ENCODE measurements around the gene FMNL2. TPM values are rescaled to one million over a fixed set of nuclear protein-coding genes. Genes with fewer than 3 reads are reported as not detected.

Gene FMNL2
- total RNA-seq, 1 experiment from 2014 or later = 33.6 TPM

DNA sequence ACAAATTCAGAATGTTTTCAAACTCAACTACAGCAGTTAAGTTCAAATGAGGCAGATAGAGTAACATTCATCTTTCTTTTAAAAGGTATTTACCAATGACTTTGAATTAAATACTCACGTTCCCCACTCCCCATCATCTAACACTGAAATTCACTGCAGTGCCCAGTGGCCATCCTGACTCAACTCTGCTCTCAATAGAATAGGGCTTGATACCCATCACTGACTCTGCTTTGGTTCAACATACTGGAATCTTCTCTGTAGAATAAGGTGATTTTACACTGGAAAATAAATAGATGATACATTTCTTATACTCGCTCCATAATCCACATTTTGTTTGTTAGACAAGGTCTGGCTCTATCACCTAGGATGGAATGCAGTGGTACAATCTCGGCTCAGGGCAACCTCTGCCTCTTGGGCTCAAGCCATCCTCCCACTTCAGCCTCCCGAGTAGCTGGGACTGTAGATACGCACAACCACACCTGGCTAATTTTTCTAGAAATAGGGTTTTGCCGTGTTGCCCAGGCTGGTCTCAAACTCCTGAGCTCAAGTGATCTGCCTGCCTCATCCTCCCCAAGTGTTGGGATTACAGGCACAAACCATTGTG, 315.9 kb downstream of the FMNL2 start:
- H3K36me3 ChIP-seq (ENCODE audit: control insufficient read depth, insufficient read depth, low read length) = peaks cover 41% of the 10 kb centered on the region
- POLR2A ChIA-PET = no interaction called here
- no TSS peak for BruUV-seq (replicated peaks)

DNA sequence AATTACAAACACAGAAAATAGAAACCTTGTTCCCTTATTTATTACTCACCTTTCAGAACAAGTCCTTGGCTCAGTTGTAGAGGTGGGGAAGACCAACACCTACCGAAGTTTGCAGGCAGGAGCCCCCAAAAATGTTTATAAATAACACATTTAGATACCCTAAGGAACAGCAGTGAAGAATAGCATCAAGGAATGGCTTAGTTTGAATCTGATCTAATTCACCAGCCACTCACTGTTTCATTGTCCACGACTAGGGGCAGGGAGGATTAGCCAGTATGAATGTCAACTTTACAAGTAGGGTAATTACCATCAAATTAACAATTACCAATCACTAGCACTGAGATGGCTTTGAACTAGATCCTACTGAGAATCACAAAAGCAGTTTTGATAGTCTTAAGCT, 316.9 kb downstream of the FMNL2 start:
- CTCF ChIA-PET = no interaction called here
- intact Hi-C loops (cut with micrococcal nuclease; ENCODE audit: unreplicated experiment) = no loop called here

More for the DNA sequence above, 315.9 kb downstream of the FMNL2 start:
- intact Hi-C loops (cut with micrococcal nuclease; ENCODE audit: unreplicated experiment) = no loop called here
- Histone ChIP-seq H3K9me3 (ENCODE audit: control insufficient read depth, insufficient read depth, low read depth, low read length) (no peaks in the 10 kb centered on the region), H3K27ac (ENCODE audit: low read length) (no peak overlapping the region), H3K4me1 (ENCODE audit: control insufficient read depth, insufficient read depth, low read length) (peaks cover 20% of the 10 kb centered on the region), H3K4me3 (ENCODE audit: low read depth in 2 of 2, low read length in 2 of 2) (no peak overlapping the region), H3K27me3 (ENCODE audit: control insufficient read depth, insufficient read depth, low read length) (no peaks in the 10 kb centered on the region)
- CTCF ChIA-PET = no interaction called here
- no peak for ATAC-seq
- no peak for DNase-seq (ENCODE audit: low read depth, low spot score)
- in situ Hi-C loops (cut with HindIII; ENCODE audit: low pct_unique_long_range_greater_than_20kb, low sequenced_read_pairs) = no loop called here
- TF ChIP-seq SIN3A (IDR thresholded peaks at IDR 0.05; ENCODE audit: borderline replicate concordance, insufficient read depth, low read depth, low read length) (no peak), POLR2AphosphoS5 (IDR thresholded peaks at IDR 0.05; ENCODE audit: low read depth, low read length) (no peak), TCF7L2 (IDR thresholded peaks at IDR 0.05; ENCODE audit: low read depth, low read length) (no peak)
- TF ChIP-seq, protein P1, sequence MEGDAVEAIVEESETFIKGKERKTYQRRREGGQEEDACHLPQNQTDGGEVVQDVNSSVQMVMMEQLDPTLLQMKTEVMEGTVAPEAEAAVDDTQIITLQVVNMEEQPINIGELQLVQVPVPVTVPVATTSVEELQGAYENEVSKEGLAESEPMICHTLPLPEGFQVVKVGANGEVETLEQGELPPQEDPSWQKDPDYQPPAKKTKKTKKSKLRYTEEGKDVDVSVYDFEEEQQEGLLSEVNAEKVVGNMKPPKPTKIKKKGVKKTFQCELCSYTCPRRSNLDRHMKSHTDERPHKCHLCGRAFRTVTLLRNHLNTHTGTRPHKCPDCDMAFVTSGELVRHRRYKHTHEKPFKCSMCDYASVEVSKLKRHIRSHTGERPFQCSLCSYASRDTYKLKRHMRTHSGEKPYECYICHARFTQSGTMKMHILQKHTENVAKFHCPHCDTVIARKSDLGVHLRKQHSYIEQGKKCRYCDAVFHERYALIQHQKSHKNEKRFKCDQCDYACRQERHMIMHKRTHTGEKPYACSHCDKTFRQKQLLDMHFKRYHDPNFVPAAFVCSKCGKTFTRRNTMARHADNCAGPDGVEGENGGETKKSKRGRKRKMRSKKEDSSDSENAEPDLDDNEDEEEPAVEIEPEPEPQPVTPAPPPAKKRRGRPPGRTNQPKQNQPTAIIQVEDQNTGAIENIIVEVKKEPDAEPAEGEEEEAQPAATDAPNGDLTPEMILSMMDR (IDR thresholded peaks at IDR 0.05) = no peak
- TF ChIP-seq, protein P2, sequence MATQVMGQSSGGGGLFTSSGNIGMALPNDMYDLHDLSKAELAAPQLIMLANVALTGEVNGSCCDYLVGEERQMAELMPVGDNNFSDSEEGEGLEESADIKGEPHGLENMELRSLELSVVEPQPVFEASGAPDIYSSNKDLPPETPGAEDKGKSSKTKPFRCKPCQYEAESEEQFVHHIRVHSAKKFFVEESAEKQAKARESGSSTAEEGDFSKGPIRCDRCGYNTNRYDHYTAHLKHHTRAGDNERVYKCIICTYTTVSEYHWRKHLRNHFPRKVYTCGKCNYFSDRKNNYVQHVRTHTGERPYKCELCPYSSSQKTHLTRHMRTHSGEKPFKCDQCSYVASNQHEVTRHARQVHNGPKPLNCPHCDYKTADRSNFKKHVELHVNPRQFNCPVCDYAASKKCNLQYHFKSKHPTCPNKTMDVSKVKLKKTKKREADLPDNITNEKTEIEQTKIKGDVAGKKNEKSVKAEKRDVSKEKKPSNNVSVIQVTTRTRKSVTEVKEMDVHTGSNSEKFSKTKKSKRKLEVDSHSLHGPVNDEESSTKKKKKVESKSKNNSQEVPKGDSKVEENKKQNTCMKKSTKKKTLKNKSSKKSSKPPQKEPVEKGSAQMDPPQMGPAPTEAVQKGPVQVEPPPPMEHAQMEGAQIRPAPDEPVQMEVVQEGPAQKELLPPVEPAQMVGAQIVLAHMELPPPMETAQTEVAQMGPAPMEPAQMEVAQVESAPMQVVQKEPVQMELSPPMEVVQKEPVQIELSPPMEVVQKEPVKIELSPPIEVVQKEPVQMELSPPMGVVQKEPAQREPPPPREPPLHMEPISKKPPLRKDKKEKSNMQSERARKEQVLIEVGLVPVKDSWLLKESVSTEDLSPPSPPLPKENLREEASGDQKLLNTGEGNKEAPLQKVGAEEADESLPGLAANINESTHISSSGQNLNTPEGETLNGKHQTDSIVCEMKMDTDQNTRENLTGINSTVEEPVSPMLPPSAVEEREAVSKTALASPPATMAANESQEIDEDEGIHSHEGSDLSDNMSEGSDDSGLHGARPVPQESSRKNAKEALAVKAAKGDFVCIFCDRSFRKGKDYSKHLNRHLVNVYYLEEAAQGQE (IDR thresholded peaks at IDR 0.05; ENCODE audit: insufficient read depth in 1 of 2, low read depth in 2 of 2, low read length in 1 of 2) = no peak

More for the DNA sequence above, 316.9 kb downstream of the FMNL2 start:
- no peak overlapping the region for H3K4me3 ChIP-seq (ENCODE audit: low read depth in 2 of 2, low read length in 2 of 2)
- no peak overlapping the region for H3K27ac ChIP-seq (ENCODE audit: low read length)
- ATAC-seq (no peak), DNase-seq (ENCODE audit: low read depth, low spot score) (no peak)
- peaks cover 45% of the 10 kb centered on the region for H3K36me3 ChIP-seq (ENCODE audit: control insufficient read depth, insufficient read depth, low read length)
- no peaks in the 10 kb centered on the region for H3K9me3 ChIP-seq (ENCODE audit: control insufficient read depth, insufficient read depth, low read depth, low read length)
- POLR2A ChIA-PET = no interaction called here
- no peaks in the 10 kb centered on the region for H3K27me3 ChIP-seq (ENCODE audit: control insufficient read depth, insufficient read depth, low read length)
- peaks cover 18% of the 10 kb centered on the region for H3K4me1 ChIP-seq (ENCODE audit: control insufficient read depth, insufficient read depth, low read length)
- BruUV-seq (replicated peaks) = no TSS peak
- TF ChIP-seq, protein P1 (IDR thresholded peaks at IDR 0.05) = no peak
- TF ChIP-seq, protein P2 (IDR thresholded peaks at IDR 0.05; ENCODE audit: insufficient read depth in 1 of 2, low read depth in 2 of 2, low read length in 1 of 2) = no peak
- no peak for TF ChIP-seq POLR2AphosphoS5 (IDR thresholded peaks at IDR 0.05; ENCODE audit: low read depth, low read length)
- TF ChIP-seq TCF7L2 (IDR thresholded peaks at IDR 0.05; ENCODE audit: low read depth, low read length) = no peak
- no peak for TF ChIP-seq SIN3A (IDR thresholded peaks at IDR 0.05; ENCODE audit: borderline replicate concordance, insufficient read depth, low read depth, low read length)
- in situ Hi-C loops (cut with HindIII; ENCODE audit: low pct_unique_long_range_greater_than_20kb, low sequenced_read_pairs) = no loop called here

Data from Panc1 (cell line).